Amniotic epithelial cell (primary cell): ENCODE measurements around the gene ATP8A2.

Experiments used
- DNase-seq: peaks from one replicate; pipeline ENCODE4 v3.0.0-alpha.2; 2010; ENCODE audit warnings: low read depth

Gene ATP8A2

DNA sequence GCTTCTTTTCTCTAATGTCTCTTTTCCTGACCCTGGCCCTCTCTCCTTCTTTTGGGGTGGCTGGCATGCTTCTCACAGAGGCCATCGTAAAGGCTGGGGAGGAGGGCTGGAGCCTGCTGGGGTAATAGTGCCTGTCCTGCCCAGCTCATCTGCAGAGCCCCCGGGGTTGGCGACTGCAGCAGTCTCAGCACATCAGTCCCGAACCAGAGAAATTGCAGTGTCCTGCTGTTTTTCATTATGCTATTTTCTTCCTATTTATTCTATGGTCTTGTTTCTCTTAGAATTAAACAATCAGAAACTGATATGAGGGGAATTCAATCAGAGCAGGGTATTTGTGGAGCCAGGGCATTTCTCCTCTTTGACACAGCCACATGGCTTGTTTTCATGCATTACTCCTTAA, 513.6 kb downstream of the ATP8A2 start:
- no peak for DNase-seq

GRCh38 chr13:25886438-25887214, 514.9 kb downstream of the ATP8A2 start:
- peak; percentile 84 for DNase-seq

DNA sequence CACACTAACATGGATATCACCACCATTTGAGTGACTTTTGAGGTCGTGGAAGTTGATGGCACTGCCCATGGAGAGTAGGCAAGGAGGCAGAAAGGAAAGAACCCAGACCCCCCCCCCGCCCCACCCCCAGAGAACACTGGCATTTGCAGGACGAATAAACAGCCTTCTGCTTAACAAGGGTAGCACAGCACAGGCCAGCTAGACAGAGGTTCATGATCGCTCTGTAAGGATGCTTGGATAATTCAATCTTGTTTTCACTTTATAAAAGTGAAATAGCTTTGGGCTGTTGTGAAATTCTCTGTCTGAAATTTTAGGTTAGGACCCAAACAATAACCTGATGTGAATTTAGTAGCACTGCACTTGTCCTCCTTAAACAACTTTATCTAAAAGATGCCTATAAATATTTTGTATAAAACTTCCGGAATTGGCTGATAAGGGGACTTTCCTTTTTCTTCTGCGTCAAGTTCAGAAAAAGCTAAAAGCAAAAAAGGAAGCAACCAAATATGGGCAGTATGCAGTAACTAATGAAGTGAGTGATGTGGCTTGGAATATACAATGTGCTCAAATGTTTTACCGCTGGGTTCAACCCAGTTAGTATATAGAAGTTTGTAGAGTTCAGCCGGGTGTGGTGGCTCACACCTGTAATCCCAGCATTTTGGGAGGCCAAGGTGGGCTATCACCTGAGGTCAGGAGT, 516.3 kb downstream of the ATP8A2 start:
- no peak for DNase-seq

DNA sequence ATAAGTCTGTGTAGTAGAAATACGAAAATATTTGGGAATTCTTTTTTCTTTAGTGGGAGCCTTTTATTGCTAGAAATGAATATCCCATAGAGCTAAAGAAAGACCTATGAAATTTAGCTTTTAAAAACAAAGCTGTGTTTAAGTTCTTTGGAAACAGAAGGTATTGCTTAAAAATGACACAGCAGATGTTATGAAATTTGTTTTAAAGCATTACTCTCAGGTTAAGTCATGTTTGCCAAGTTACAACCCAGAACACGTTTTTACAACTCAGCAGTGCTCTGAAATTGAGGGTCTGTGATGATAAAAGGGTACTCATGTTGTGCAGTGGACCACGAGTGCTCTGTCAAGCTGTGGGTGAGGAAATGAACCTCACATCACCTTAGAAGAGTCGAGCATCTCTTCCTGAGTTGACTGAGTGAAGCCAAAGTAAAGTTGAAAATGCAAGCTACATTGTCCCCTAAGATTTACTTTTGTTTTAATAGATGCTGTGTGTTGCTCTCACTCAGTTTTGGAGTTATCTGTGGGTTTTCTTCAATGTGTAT, 519.0 kb downstream of the ATP8A2 start:
- DNase-seq: peak; percentile 32

GRCh38 chr13:25898991-25899390, 527.2 kb downstream of the ATP8A2 start:
- no peak for DNase-seq

- no peak for DNase-seq
Observed at GRCh38 chr13:25899464-25899863, 527.7 kb downstream of the ATP8A2 start.

GRCh38 chr13:25899952-25900351, 528.2 kb downstream of the ATP8A2 start:
- no peak for DNase-seq

DNA sequence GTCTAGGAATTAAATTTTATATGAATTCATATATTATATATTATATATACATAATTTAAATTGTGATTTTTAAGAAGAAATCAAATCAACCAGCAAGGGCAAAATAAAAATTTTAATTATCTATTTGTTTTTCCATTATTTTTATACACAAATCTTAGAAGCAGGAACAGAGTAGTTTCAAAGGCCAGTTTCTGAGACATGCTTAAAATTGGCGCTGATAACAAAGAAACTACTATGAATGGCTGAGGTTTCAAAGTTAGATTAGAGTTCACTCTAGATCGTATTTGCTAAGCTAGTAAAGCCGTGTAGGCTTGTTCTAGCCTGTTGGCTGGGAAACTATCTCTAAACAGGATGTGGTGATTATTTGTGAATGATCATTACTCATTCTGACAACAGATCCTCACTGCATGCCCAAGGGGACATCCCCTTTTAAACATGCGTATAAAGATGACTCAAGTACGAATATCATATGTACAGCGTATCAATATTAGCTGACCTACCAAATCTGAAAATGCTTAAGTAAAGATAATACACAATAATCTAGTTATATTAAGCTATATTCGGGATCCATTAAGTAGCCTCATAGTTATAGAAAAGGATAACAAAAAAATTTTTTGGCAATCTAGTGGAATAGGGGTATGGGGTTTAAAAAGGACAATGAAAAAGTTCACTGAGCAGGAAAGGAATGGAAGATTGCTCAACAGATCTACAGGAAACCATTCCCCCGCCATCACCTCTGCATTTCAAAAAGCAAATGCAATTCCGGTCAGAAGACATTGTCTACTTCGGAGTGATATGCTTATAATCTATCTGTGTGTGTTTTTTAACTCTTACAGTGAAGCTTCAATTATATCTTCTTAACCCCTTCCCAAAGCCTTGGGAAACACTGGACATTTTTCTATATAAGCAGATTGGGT, 529.9 kb downstream of the ATP8A2 start:
- DNase-seq: peak; percentile 51

GRCh38 chr13:25902455-25902854, 530.7 kb downstream of the ATP8A2 start:
- no peak for DNase-seq

GRCh38 chr13:25902891-25903341, 531.1 kb downstream of the ATP8A2 start:
- DNase-seq: no peak

DNA sequence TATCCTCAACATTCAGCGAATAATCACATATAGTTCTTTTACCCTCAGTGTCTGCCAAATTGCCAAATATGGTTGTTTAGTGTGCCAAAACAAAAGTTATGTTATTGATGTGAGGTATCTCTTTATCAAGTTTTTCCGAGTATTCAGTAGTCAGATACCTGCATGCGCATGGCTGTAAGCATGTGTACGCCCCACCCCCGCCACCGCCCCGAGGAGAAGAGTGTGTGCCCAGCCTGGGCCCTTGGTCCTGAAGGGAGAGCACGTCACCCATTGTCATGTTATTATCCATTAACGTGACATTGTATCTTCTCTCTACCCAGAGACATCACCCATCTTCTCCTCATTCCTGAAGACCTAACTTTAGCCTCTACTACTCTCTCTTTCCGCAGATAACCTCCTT, 533.1 kb downstream of the ATP8A2 start:
- no peak for DNase-seq

GRCh38 chr13:25905611-25906010, 533.8 kb downstream of the ATP8A2 start:
- no peak for DNase-seq

DNA sequence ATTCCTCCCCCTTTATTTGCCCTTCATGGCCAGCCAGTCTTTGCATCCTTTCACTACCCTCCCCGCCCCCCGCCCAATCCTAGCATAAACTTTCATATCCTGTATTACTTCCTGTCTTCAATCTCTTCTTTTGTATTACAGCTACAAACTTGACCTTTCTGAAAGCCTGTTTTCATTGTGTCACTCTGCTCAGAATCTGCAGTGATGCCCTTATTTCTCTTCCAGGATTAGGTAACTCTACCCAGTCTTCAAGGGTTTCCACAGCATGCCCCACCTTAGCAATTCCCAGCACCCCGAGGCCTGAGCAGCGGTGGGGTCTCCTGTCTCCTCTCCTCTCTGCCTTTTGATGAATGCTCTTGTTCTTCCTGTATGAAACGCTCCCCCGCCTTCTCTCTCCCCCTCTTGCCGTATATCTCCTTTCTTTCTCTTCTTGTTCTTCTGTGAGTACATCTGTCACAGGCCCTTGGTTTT, 534.5 kb downstream of the ATP8A2 start:
- no peak for DNase-seq

GRCh38 chr13:25908366-25908765, 536.6 kb downstream of the ATP8A2 start:
- no peak for DNase-seq

- no peak for DNase-seq
Observed at GRCh38 chr13:25910243-25910642, 538.5 kb downstream of the ATP8A2 start.

- DNase-seq: no peak
Observed at GRCh38 chr13:25910991-25911419, 539.2 kb downstream of the ATP8A2 start.

- DNase-seq: no peak
Observed at GRCh38 chr13:25912961-25913360, 541.2 kb downstream of the ATP8A2 start.

DNA sequence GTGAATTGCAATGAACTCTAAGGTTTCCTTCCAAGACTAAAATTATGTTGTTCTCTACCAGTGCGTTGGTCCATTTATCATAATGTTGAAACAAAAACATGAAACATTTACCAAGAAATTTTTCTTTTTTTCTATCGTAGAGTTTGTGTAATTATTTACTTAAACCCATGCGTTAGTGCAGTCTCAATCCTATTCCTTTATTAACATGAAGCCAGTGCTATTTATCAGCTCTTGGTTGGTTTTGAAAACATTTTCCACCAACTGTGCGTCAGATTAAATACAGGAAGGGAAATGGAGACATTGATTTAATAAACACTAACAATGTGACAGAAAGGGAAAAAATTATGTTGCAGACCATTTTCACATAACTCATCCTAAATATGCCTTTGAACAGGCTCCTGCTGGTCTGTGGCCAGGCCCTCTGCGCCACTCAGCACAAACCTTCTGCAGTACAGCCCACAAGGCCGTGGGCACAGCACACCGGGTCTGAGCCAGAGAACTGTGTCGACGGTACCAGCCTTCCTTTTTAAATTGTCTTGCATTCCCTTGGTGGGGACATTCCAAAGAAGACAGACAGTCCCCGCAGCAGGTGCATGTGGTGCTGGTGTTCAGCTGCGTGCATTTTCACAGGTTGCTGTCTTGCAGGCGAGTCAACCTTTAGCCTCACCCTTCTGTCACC, 544.2 kb downstream of the ATP8A2 start:
- DNase-seq: no peak

GRCh38 chr13:25920277-25920676, 548.5 kb downstream of the ATP8A2 start:
- no peak for DNase-seq

- DNase-seq: no peak
Observed at GRCh38 chr13:25920931-25921330, 549.2 kb downstream of the ATP8A2 start.

DNA sequence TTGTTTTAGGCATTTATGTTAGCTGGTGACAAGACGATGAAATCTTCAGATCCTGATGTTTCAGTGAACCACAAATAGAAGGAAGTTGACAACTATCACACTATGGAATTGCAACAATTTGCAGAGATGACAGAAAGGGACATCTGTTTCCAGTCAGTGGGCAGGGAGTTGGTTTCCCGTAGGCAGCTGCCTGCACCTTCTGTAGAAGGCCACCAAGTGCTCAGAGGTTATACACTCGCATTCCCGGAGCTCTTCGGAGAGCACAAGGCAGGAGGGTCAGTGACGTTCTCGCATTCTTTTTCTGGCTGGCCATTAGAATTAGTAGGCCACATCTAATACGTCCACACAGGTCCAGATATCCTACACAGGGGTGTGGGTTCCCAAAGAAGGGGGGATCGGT, 550.6 kb downstream of the ATP8A2 start:
- DNase-seq: no peak
